HL-60 (cell line): Measurements from ENCODE around the gene SMIM24.

Experiments
- DNase-seq, 2 experiments: peaks; one replicate each; pipeline ENCODE4 v3.0.0-alpha.2; 2010 to 2020; ENCODE audit warnings: low read depth in 1 of 2, low spot score in 1 of 2
- H3K27ac ChIP-seq: fragments of 250-450 bp; sonication (Bioruptor Pico); replicated peaks from 2 replicates; pipeline ENCODE4 v1.5.1; 2020; ENCODE audit warnings: mild to moderate bottlenecking, moderate library complexity
- H3K27me3 ChIP-seq: fragments of 250-450 bp; sonication (Bioruptor Pico); 2 replicates; pipeline ENCODE4 v1.5.1; 2021; ENCODE audit warnings: mild to moderate bottlenecking, moderate library complexity; ENCODE audit not compliant: insufficient read depth, poor library complexity, severe bottlenecking
- H3K4me3 ChIP-seq: replicated peaks from 2 replicates; pipeline ENCODE4 v1.5.1; 2011; ENCODE audit warnings: mild to moderate bottlenecking, control low read depth, low read length; ENCODE audit not compliant: insufficient read depth
- CTCF ChIP-seq: IDR thresholded peaks from one replicate; pipeline ENCODE4 v1.5.1; 2011; ENCODE audit warnings: low read length, control low read depth, inconsistent platforms; ENCODE audit not compliant: insufficient read depth
- GABPA ChIP-seq: IDR thresholded peaks from 2 replicates; pipeline ENCODE4 v1.6.1; 2012; ENCODE audit warnings: low read depth
- POLR2AphosphoS5 ChIP-seq: IDR thresholded peaks from 2 replicates; pipeline ENCODE4 v1.6.1; 2012; ENCODE audit warnings: low read depth
- REST ChIP-seq: IDR thresholded peaks from 2 replicates; pipeline ENCODE4 v1.6.1; 2012; ENCODE audit warnings: low read depth; ENCODE audit not compliant: insufficient replicate concordance
- SPI1 ChIP-seq: IDR thresholded peaks from 2 replicates; pipeline ENCODE4 v1.6.1; 2012; ENCODE audit warnings: low read depth, mild to moderate bottlenecking, borderline replicate concordance

Gene SMIM24

GRCh38 chr19:3491396-3492119 lies 11.2 kb upstream of the SMIM24 start:
- no peak overlapping the region for H3K27ac ChIP-seq
- DNase-seq, result no peak
- H3K27me3 ChIP-seq, result no peaks in the 10 kb centered on the region
- no peak for TF ChIP-seq CTCF
- no peak for TF ChIP-seq SPI1
- no peak for TF ChIP-seq REST
- no peak for TF ChIP-seq GABPA
- no peak for TF ChIP-seq POLR2AphosphoS5
- no peak overlapping the region for H3K4me3 ChIP-seq

GRCh38 chr19:3483226-3483628 lies 2.9 kb upstream of the SMIM24 start, which contains the start of gene SMIM44:
Gene SMIM44 (minus strand): TSS chr19:3483441. CDS start chr19:3483403, 38 bp downstream.
- DNase-seq, result no peak
- Histone ChIP-seq H3K27ac (no peak within 1 kb of the TSS), H3K27me3 (peaks cover 4% of the 10 kb centered on the region), H3K4me3 (no peak within 1 kb of the TSS)
- TF ChIP-seq REST (no peak), GABPA (no peak), CTCF (no peak), POLR2AphosphoS5 (no peak), SPI1 (no peak)

- no peak for DNase-seq
- H3K4me3 ChIP-seq, result no peak overlapping the region
- TF ChIP-seq GABPA (no peak), POLR2AphosphoS5 (no peak), SPI1 (no peak), REST (no peak), CTCF (no peak)
- H3K27ac ChIP-seq, result no peak overlapping the region
- peaks cover 4% of the 10 kb centered on the region for H3K27me3 ChIP-seq
These were observed 2.3 kb upstream of the SMIM24 start for GRCh38 chr19:3482507-3483225.
